Stimulated activated CD4-positive, alpha-beta T cell treated with anti-CD3 and anti-CD28 coated beads, TNF-alpha, amount 100 ng/mL, for 4 hours (primary cell): ENCODE data around the gene LY6G6C.

Source experiments
- DNase-seq, 3 experiments: peaks; one replicate each; pipeline ENCODE4 v3.0.0-alpha.2; 2020; ENCODE audit warnings: low read depth in 3 of 3

The LY6G6C gene

GRCh38 chr6:31706599-31706998, 14.9 kb downstream of the LY6G6C start, which contains the start of gene LY6G6F:
LY6G6F (plus strand) TSS chr6:31706866; CDS start chr6:31706907, 41 bp downstream.
- DNase-seq: no peak

DNA sequence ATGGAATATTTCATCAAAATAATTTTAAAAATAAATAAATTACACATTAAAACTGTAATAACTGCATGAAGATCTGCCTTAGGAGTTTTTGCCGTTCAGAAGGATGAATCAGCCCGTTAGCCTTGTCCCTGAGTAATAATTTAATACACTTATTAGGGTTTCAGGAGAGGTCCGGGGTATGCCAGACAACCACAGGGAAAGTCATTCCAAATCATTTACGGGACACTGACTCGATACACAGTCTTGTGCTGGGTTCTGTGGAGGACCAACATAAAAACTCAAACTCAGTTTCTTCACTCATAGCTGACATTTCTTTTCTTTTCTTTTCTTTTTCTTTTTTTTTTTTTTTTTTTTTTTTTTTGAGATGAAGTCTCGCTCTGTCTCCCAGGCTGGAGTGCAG, 15.6 kb downstream of the LY6G6C start:
- no peak for DNase-seq

DNA sequence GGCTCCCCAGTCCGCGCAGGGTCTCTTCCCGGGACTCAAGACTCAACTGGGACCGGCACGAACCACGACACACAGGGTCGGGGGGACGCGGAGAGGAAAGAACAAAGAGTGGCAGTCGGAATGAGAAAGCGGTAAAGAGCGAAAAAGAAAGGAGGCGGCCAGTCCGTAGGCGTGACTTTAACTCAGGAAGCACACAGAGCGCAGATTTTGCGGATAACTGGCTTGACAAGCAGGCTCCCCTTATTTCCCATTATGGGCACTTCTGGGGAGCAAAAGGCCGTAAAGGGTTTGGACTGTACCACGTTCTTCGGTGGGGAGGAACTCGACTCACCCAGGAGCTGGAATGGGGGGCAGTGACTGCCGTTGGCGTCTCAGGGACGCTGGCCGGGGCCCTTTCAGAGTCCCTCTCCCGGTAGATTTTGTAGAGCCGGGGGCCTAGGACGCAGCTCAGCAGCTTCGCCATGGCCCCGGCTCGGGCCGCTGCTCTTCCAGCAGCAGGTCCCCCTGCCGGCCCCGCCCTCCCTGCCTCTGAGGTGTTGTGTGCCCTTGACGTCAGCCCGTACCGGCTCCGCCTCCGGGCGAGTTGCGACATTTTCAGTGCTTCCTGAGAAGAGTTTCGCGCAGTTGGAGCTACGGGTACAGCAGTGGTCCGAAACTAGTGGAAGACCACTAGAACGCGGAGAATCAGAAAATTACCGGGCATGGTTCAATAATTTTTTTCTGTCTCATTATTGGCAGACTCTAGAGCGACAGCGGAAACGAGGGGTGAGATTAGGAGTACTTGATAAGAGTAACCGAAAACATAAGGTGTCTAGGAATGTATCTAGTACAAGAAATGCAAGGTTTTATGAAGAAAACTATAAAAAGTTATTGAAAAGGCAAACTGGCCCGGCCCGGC, 18.5 kb downstream of the LY6G6C start, which contains the start of gene ABHD16A:
Gene ABHD16A, minus strand, starts transcription at position 506 of the 898 bp plus-strand sequence. Its CDS starts 43 bp downstream, at position 463.
- peak; percentile 89 to 94 (median 92) for DNase-seq

- DNase-seq: no peak
Measured at GRCh38 chr6:31702405-31702818, 19.1 kb downstream of the LY6G6C start.

DNA sequence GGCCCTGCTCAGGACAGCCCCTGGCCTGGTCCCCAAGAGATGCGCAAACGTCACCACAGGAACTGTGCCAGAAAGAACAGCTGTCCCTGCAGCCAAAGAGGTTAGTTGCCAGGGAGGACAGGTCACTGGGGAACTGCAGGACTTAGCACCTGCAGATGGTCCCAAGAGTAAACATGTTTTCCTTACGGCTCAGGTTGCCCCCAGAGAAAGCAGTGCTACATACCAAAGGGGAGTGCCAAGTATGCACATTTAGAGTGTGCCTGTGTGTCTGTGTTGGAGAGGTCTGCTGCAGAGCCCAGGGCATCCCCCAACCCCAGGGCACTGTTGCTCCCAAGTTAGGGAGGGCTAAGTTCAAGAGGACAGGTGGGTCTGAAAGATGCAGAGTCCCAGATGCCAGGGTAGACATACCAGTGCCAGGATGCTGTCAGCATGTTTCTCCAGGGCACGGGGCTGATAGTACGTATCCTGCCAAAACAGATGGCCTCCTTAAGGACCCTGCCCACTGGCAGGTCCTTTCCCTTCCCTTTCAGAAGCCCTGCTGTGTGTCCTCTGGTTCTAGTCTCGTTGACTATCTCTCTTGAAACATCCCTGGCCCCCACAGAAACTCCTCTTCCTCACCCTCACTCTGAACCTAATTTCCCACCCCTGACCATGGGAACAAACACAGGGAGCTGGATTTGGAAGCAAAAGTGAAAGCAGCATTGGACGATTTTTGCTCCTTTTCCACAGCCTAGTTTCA, 19.7 kb downstream of the LY6G6C start:
- no peak for DNase-seq

DNA sequence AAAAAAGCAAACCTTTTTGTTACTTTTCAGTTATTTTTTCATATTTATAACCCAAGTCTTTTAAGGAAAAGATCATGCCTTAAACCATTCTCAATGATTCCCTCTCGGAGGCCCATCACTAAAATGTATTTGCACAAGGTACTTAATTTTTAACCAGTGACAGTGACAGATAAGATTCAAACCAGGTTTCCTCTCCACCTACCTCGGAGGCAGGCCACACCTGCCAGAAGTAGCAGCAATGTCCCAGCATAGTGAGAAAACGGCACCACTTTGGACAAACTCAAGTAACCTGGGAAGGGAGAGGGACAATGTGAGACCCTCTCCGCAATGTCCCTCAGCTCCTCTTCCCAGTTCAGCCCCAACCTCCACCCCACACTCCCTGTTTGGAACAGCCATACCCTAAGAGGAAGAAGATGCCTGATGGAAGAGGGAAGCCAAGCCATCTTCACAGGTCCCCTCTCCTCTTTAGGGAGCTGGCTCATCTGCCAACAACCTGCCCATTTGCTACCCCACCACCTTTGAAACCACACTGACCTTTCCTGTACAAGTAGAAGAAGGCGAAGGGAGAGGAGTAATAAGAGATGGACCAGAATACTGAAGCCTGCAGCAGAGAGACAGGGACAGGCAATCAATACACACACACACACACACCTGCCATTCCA, 20.7 kb downstream of the LY6G6C start:
- no peak for DNase-seq

DNA sequence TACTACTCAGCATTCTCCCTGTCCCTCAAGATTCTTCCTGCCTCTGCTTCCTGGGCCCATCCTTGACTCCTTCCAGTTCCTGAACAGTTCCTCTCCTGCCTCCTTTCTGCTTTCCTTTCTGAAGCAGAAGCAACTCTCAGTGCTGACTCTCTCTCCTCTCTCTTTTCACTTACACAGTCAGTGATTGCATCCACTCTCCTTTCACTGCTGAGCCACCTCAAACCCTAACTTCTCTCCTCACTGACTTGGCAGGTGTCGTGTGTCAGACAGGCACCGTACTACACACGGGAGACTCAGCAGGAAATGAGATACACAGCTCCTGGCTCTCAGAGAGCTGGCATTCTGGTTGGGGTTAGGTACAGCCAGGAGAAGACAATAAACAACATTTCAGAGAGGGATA, 24.0 kb downstream of the LY6G6C start:
- DNase-seq: no peak

- no peak for DNase-seq
Measured at GRCh38 chr6:31693535-31693934, 28.0 kb downstream of the LY6G6C start.

- no peak for DNase-seq
Measured at GRCh38 chr6:31692886-31693285, 28.7 kb downstream of the LY6G6C start.

DNA sequence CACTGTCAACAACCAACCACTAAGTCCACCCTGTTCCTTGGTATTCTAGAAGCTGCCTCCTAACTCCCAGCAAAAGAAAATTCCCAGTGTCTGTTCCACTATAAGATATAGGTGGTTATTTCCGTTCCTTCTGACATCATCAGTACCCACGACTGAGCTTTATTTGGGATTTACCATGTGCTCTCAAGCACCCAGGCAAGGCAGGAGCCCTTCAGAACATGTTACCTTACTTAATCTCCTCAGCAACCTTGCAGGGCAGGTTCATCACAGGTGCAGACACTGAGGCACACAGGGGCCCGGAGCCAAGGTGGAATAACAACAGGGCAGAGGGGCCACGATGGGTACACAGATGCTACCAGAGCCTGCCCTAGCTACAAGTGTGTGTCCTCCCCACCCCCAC, 29.2 kb downstream of the LY6G6C start:
- no peak for DNase-seq

GRCh38 chr6:31691564-31692108, 29.9 kb downstream of the LY6G6C start:
- DNase-seq: no peak

DNA sequence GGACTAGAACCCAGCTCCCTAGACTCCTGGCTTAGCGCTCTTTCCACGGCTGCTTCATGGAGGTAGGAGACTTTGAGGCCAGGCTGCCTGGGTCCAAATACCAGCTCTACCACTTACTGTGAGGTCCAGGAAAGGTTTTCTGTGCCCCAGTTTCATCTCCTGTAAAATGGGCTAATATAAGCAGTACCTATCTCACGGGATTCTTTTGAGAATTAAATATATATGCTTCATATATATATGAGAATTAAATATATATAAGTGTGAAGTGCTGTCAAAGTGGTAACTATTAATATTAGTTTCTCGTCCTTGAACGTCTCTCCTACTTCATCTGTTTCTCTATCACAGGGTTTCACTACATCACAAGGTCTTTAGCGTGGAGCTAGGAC, 30.5 kb downstream of the LY6G6C start:
- DNase-seq: no peak

GRCh38 chr6:31690231-31691077, 31.1 kb downstream of the LY6G6C start:
- no peak for DNase-seq

DNA sequence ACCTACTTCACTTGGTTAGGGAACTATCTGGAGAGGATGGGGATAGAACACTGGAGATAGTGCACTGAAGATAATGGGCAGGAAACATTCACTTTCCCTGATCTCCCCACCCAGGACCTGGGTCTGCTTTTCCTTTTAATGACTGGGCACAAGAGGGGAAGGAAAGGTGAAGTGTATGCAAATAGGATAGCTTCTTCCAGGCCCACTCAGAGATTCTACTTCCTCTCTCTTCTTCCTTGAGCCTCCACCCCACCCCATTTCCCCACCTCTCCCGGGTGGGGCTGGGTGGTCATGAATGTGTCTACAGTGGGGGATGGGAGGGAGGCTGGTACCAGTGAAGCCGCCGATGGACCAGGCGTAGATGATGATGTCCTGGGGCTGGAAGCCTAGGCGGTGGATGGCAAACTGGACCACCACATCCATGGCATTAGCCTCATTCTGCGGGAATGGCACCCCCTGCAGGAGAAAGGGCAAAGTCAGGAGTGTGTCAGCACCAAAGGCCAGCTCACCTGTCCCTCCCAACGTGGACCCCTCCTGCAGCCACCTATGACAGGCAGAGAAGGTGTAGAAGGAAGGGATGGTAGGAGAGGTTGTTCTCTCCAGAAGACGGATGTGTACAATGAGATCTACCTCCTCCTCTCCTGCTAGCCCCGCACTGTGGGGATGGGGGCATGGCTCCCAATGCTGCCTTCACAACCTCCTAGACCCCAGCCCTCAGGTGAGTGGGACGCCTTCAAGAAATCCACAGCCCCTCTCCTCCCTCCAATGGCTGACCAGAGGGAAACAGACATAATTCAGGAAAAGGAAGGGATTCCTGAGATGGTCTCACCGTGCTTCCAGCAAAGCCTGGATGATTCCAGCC, 32.1 kb downstream of the LY6G6C start:
- no peak for DNase-seq

DNA sequence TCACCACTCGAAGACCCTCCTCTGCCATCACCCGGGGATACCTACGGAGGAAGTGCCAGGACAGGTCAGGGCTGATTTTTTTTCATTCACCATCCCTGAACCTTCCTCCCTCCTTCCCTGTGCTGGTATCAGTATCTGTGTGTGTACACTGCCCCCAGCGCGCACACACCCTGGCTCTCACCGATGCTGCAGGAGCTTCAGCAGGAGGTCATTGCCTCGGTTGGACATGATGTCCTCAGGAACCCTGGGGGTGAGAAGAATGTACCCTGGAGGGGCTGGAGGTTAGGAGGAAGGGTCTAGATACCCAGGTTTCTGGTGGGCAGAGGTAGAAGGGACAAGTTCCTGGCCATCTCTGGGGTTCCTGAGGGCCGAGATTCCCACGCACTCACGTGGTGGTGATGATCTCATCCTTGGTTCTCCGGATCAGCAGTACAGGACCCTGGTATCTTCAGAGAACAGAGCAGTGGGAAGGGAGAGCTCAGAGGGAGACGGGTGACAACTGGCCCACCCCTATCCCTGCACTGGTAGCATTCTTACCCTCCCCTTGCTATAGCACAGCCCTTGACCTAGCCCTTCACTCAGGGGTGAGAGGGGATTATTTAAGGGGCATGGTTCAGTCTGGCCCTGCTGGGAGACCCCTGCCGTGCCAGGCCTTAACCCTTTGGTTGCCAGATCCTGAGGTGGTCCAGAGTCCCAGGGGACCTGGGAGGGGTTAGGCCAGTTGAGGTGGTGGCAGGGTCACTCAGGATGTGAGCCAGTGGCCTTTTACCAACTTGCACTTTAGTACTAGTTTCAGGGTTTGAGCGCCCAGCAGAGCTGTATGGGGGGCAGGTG, 33.5 kb downstream of the LY6G6C start:
- no peak for DNase-seq

- no peak for DNase-seq
Measured at GRCh38 chr6:31687321-31687720, 34.2 kb downstream of the LY6G6C start.

DNA sequence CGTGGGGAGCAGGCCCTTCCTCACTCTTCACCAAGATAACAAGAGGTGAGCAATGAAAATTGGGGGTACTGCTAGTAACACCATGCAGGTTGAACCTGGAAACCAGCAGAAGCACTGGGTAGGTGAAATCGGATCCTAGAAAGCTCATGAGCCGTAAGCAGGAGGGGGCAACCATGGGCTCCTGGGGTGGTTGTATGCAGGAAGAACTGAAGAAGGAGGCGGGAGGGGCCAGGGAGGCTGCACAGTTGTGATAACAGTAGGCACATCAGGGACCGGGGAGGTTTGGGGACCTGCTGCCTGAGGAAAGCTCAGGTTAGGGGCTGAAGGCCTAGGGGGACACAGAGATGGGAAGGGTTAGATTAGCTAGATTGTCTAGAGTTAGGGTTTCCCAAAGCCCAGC, 35.1 kb downstream of the LY6G6C start:
- no peak for DNase-seq

GRCh38 chr6:31683591-31683990, 38.0 kb downstream of the LY6G6C start:
- no peak for DNase-seq

GRCh38 chr6:31681135-31681671, 40.3 kb downstream of the LY6G6C start:
- DNase-seq: no peak
